NCI-H1105 treated with DMSO at 0.1 percent for 48 hours (cell line): ENCODE data around the gene IFT81.
"Not testable (repeated sequence)": the region's sequence is repeated elsewhere in the genome, so short reads cannot be mapped to it uniquely, and the experiment has no call there.

Source experiments
- DNase-seq: peaks from one replicate; lab custom pipeline; 2025; lab: John Stamatoyannopoulos, UW

The IFT81 gene

GRCh38 chr12:110124269-110124995 is at the start of gene IFT81:
TSS of gene IFT81 (plus strand) at chr12:110124357. CDS start at chr12:110127381, 3,024 bp downstream.
- peak; percentile 91 for DNase-seq

- no peak for DNase-seq
Observed at GRCh38 chr12:110075880-110076279, 48.3 kb upstream of the IFT81 start.

- DNase-seq: no peak
Observed at GRCh38 chr12:110077800-110078199, 46.4 kb upstream of the IFT81 start.

- no peak for DNase-seq
Observed at GRCh38 chr12:110079477-110080400, 44.4 kb upstream of the IFT81 start.

- no peak for DNase-seq
Observed at GRCh38 chr12:110080410-110080809, 43.7 kb upstream of the IFT81 start.

- DNase-seq: no peak
Observed at GRCh38 chr12:110084314-110085015, 39.7 kb upstream of the IFT81 start.

- DNase-seq: not testable (repeated sequence)
Observed at GRCh38 chr12:110088216-110088615, 35.9 kb upstream of the IFT81 start.

GRCh38 chr12:110088936-110089335 is 35.2 kb upstream of the IFT81 start:
- DNase-seq: no peak

GRCh38 chr12:110090266-110091135 is 33.7 kb upstream of the IFT81 start:
- DNase-seq: no peak

- DNase-seq: no peak
Observed at GRCh38 chr12:110091136-110091711, 32.9 kb upstream of the IFT81 start.

- DNase-seq: no peak
Observed at GRCh38 chr12:110093631-110094311, 30.4 kb upstream of the IFT81 start.

GRCh38 chr12:110100315-110100970 is 23.7 kb upstream of the IFT81 start:
- DNase-seq: peak; percentile 75

- DNase-seq: no peak
Observed at GRCh38 chr12:110102255-110102654, 21.9 kb upstream of the IFT81 start.

- DNase-seq: no peak
Observed at GRCh38 chr12:110104188-110105094, 19.7 kb upstream of the IFT81 start.

- DNase-seq: no peak
Observed at GRCh38 chr12:110105159-110105558, 19.0 kb upstream of the IFT81 start.

- DNase-seq: no peak
Observed at GRCh38 chr12:110105986-110106385, 18.2 kb upstream of the IFT81 start.

GRCh38 chr12:110107369-110108281 is 16.5 kb upstream of the IFT81 start:
- no peak for DNase-seq
